ENCODE results near the gene PTP4A2.
"Not testable (repeated sequence)": the region's sequence is repeated elsewhere in the genome, so short reads cannot be mapped to it uniquely, and the experiment has no call there.

PTP4A2 gene

DNA sequence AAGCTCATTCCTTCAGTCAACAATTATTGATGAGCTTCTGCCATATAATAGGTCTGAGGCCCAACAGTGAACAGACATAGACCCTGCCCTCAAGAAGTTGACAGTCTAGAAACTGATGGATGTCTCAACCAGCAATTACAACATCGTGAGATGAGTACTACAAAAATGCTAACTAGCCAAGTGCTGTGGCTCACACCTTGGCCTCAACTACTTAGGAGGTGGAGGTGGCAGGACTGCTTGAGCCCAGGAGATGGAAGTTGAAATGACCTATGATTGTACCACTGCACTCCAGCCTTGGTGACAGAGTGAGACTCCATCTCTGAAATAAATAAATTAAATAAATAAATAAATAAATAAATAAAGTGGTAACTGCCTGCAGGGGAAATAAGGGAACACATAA is 11.7 kb upstream of the PTP4A2 start:
- DNase-seq (ENCODE audit: low read depth): no peak

DNA sequence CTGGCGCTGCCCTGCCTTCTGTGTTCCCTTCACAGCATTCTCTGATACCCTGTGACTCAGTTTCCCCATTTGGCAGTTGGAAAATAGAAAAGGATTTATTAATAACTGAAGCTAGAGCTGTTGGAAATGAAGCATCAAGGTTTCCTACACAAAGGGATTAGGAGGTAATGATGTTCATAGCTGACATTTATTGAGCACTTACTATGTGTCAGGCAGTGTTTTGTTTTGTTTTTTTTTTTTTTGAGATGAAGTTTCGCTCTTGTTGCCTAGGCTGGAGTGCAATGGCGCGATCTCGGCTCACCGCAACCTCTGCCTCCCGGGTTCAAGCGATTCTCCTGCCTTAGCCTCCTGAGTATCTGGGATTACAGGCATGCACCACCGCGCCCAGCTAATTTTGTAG is 7.5 kb upstream of the PTP4A2 start:
- not testable (repeated sequence) for DNase-seq (ENCODE audit: low read depth)

- peak; percentile 90 for DNase-seq (ENCODE audit: low read depth)
Observed at GRCh38 chr1:31944205-31945089, 6.3 kb upstream of the PTP4A2 start.

DNA sequence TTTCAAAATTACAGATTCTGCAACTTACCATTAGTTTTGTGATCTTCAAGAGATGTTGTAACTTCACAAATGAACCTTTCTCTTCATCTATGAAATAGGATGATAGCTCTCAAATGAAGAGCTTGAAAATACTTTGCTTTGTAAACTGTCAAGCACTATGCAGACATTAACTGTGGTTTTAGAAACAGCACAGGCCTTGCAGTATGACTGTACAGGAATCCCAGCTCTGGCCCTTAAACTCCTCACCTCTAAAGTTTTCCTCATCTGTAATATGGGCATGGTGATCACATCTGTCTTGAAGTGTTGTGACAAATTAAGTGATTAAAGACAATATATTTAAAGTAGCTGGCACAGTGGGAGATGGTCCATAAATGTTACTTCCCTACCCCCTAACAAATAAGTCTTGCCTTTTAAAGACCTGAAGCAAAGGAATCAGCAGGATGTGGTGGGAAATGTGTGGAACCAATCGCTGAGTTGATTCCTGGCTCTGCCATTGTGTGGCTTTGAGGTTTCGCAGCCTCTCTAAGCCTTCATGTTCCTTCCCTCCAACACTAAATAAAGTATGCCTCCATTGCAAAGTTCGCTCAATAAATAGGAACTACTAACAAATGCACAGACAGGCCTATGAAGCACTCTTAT is 5.5 kb upstream of the PTP4A2 start:
- peak; percentile 28 for DNase-seq (ENCODE audit: low read depth)

DNA sequence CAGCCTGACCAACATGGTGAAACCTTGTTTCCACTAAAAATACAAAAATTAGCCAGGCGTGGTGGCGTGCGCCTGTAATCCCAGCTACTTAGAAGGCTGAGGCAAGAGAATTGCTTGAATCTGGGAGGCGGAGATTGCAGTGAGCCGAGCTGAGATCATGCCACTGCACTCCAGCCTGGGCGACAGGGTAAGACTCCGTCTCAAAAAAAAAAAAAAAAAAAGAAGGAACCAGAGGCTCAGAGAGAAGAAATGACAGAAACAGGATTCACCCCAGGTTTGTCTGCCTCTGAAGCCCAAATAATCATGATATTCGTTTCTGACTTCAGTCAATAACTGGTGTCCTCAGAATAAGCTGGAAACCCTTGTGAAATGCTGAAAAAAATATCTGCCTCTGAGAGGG is 3.9 kb upstream of the PTP4A2 start:
- DNase-seq (ENCODE audit: low read depth): not testable (repeated sequence)

DNA sequence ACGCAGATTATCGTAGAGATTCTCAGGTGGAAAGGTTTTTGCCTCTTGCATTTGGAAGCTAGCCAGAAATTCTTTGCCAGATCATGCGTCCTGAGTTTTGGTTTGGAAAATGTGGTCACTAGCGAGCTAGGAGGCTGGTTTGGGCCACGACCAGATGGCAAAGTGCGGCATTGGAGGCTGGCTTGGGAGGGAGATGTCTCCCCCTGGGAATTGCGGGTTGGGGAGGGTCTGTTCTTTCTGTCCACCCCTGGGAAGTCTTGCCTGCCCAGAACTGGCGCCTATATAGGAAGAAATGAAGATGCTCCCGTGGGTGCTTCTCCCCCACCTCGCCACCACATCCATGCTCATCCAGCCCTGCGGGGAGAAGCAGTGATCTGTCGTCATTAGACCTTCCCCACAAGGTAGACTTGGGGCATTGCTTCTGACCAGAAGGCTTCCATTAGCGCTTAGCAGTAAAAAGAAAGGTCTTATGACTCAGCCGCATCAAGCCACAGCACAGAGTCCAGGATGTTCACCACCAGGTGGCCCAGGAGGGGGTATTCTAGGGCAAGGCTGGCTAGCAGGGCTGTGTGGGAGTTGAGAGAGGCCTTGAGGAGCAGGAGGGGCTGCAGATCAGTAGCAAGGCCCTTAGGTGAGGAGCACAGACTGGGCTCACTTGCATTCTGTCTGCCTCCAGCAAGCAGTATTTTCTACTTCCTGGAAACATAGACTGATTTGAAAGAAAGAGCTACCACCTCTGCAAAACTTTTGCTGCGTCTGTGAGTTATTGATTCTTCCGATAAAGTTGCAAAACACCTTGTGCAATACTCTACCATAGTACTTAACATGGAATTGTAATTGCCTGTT is 1.5 kb upstream of the PTP4A2 start:
- DNase-seq (ENCODE audit: low read depth): peak; percentile 93

DNA sequence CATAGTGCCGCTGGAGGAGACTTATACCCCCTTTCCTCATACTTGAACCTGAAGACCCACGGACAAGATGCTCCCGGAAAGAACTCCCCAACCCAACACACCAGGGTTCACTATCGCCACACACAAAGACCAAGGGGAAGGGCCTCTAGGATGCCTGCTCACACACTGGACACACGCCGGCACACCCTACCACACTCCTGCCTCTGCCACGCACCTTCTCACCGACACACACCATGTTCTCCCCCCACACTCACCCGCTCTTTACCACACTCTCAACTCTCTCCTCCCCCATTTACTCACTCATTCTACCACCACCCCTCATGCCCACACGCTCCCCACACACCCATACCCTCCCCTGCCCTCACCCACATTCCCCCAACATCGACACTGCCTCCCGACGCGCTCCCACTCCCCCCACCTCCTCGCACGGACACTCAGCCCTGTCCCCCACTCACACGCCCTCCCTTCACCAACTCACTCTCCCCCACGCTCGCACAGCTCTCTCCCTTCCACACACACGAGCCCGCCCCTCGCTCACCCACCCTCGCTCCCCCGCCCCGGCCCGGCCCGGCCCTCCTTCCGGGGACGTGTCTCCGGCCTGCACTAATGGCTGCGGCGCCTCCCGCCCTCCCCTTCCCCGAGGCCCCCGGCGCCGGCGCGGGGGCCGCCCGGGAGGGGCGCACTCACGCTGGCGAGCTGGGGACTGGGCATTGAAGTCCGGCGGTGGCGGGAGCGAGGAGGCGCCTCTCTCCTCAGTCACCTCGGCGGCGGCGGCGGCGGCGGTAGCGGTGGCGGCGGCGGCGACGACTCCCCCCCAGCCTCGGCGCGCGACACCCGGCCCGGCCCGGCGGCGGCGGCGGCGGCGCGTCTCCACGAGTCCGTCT is 626 bp downstream of the PTP4A2 start:
- peak; percentile 67 for DNase-seq (ENCODE audit: low read depth)

DNA sequence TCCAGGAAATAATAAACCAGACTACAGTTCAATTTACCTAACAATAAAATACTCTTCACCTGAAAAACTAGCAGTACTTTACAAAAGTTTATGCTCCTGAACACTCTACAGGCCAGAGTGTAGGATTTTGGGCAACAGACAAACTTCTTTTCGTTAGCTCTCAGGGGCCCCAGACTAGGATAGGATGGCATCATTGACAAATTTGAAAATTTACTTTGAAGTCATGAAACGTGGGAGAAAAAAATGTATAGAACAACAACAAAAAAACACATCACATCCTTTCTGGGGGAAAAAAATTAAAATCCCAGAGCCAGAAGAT is 1.2 kb downstream of the PTP4A2 start:
- no peak for DNase-seq (ENCODE audit: low read depth)

DNA sequence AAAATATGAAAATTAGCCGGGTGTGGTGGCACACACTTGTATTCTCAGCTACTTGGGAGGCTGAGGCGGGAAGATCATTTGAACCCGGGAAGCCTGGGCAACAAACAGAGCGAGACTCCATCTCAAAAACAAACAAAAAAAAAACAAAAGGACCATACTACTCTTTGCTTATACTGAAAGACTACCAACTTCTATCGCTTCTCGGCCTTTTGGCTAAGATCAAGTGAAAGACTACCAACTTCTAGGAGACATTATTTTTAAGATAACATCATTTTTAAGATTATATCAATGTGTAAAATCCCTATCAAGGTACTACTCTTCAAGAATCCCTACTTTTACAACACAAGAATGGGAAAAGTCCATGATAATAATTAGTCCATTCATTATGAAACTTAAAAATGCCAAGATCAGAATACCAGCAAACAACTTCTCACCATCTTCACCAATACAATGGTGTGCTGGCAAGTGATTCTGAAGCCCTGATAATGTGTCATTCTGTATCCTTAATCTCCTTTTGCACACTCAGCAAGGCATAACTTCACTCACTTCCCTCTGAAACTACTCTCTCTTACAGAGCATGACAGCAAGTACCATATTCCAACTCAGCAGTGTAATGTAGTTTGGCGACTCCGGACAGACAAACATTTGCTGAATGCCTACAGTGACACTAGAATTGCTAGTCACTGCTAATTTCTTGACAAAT is 1.7 kb downstream of the PTP4A2 start:
- DNase-seq (ENCODE audit: low read depth): peak; percentile 52

DNA sequence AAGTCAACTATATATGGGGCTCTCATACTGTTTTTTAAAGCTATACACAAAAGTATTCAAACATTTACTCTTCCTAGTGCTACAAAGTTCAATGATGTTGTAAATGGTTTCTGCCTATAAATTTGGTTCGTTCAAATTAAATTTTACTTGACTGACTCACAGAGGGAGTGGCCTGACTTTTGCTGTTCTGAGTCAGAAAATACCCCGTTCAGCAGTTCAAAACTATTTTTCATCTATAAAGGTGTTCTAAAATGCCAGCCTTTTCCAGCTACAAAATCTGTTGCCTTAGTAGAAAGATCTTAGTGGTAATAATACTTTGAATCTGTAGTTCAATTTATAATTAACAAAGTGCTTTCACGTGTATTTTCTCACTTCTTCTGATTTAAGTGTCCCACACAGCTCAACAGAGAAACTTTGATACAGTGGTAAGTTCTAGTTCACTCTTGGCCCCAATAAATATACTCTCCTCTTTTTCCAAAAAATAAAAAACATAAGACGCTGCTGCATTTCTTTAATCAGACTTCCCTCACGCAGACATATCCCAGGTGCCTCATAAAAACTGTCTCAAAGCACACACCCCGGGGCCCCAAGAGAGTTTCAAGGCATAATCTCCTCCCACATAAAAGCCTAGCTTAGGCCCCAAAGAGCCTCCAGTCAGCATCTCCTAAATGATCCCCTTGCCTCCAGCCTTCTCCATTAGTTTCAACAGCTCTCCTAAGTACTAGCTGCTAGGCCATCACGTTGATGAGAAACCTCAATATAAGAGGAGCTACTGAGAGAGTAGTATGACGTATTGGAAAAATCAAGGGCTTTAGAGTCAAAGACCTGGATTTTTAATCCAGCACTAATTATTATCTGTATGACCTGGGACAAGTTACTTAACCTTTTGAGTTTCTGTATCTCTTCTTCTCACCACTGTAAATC is 3.2 kb downstream of the PTP4A2 start:
- peak; percentile 77 for DNase-seq (ENCODE audit: low read depth)

- DNase-seq (ENCODE audit: low read depth): peak; percentile 72
Observed at GRCh38 chr1:31932491-31933316, 5.5 kb downstream of the PTP4A2 start.

- peak; percentile 88 for DNase-seq (ENCODE audit: low read depth)
Observed at GRCh38 chr1:31931593-31932225, 6.5 kb downstream of the PTP4A2 start.

- peak; percentile 8 for DNase-seq (ENCODE audit: low read depth)
Observed at GRCh38 chr1:31930836-31931592, 7.2 kb downstream of the PTP4A2 start.

DNA sequence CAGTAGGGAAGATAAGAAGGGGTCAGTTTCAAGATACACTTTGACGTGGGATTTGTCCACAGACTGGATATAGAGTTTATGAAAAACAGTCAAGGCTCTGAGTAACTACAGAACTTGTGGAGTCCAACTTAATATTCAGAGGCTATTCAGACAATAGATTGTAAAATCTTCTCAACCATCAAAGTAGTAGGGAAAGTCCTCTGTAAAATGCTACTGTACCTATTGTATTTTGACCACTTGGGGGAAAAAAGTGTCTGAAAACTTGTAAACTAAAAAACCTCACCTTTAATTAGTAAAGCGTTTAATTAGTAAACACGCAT is 10.5 kb downstream of the PTP4A2 start:
- DNase-seq (ENCODE audit: low read depth): no peak

DNA sequence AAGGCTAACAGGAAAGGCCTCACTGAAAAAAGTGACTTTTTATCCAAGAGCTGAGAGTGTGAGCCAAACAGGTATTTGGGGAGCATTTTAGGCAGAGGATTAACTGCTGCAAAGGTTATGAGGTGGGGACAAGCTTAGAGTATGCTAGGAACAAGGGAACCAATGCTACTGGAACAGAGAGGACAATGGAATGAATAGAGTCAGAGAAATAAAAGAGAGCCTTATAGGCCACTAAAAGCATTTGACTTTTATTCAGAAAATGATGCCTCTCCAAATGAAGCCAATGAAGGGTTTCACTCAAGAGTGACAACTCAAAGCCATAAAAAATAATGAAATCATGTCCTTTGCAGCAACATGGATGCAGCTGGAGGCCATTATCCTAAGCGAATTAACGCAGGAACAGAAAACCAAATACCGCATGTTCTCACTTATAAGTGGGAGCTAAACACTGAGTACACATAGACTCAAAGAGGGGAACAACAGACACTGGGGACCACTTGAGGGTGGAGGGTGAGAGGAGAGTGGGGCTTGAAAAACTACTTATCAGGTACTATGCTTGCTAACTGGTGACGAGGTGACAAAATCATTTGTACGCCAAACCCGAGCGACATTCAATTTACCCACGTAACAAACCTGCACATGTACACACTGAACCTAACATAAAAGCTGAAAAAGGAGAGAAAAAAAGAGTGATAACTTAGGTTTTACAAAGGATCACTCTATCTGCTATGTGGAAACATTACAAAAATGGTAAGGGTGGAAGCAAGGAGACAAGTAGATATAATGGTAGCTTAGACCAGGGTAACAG is 11.1 kb downstream of the PTP4A2 start:
- DNase-seq (ENCODE audit: low read depth): no peak

DNA sequence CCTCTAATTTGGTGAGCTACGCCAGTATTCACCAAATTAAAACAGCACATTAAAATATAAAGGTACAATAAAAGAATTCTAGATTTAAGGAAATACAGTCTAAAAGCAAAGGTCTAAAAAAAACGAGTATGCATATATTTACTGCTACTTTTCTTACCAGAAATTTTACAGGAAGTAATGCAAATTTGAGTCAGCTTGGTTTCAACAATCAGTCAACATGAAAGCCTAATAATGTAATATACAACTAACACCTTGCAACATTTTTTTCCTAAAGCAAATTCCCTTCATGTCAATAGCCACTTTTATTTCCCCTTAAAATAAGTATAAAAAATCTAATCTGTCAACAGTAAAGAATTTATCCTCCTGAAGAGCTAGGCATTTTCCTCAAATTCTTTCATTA is 11.9 kb downstream of the PTP4A2 start:
- no peak for DNase-seq (ENCODE audit: low read depth)

- not testable (repeated sequence) for DNase-seq (ENCODE audit: low read depth)
Observed at GRCh38 chr1:31925824-31926223, 12.3 kb downstream of the PTP4A2 start.
